Skeletal muscle tissue (tissue), 4 donors: ENCODE measurements around the gene C1orf56. TPM values are rescaled to one million over a fixed set of nuclear protein-coding genes. Genes with fewer than 3 reads are reported as not detected.

Experiments used
- H3K27ac ChIP-seq: one replicate; pipeline ENCODE4 v1.7.0; 2013; ENCODE audit warnings: mild to moderate bottlenecking, low read depth, low read length, inconsistent platforms
- H3K27me3 ChIP-seq, 3 donors: one replicate each; pipeline ENCODE4 v1.7.0; 2013; ENCODE audit warnings: low read length in 3 of 3; ENCODE audit not compliant: control insufficient read depth in 3 of 3, insufficient read depth in 3 of 3
- H3K36me3 ChIP-seq, 3 donors: one replicate each; pipeline ENCODE4 v1.7.0; 2013; ENCODE audit warnings: low read length in 3 of 3; ENCODE audit not compliant: control insufficient read depth in 3 of 3, insufficient read depth in 3 of 3
- H3K4me1 ChIP-seq, 3 donors: one replicate each; pipeline ENCODE4 v1.7.0; 2013; ENCODE audit warnings: low read length in 3 of 3, mild to moderate bottlenecking in 3 of 3; ENCODE audit not compliant: control insufficient read depth in 3 of 3, insufficient read depth in 3 of 3
- H3K4me3 ChIP-seq, 3 donors: one replicate each; pipeline ENCODE4 v1.7.0; 2013; ENCODE audit warnings: low read length in 3 of 3
- H3K9ac ChIP-seq, 3 donors: one replicate each; pipeline ENCODE4 v1.7.0; 2013; ENCODE audit warnings: low read length in 3 of 3, mild to moderate bottlenecking in 3 of 3, moderate library complexity in 2 of 3, low read depth in 1 of 3
- H3K9me3 ChIP-seq, 3 donors: one replicate each; pipeline ENCODE4 v1.7.0; 2013; ENCODE audit warnings: low read length in 3 of 3; ENCODE audit not compliant: control insufficient read depth in 3 of 3
- total RNA-seq: library from RNA; depleted of rRNA; stranded (reverse); fragments of >200 nt; gene quantifications from one replicate; pipeline ENCODE4 v1.2.3, GENCODE V29; 2014
- donor health status: Osteomylitis.

C1orf56 gene
- total RNA-seq, 1 donor from 2014 or later: 1.6 TPM

- H3K9me3 ChIP-seq: no peaks in the 10 kb centered on the region
- no peak overlapping the region for H3K9ac ChIP-seq
- H3K4me3 ChIP-seq: no peak overlapping the region
- peaks cover 4 to 10% (median 6%) of the 10 kb centered on the region in 3 donors for H3K36me3 ChIP-seq
- no peaks in the 10 kb centered on the region for H3K27me3 ChIP-seq
- peaks cover 11 to 18% (median 13%) of the 10 kb centered on the region in 3 donors for H3K4me1 ChIP-seq
- no peak overlapping the region for H3K27ac ChIP-seq
These were observed 34.0 kb upstream of the C1orf56 start for GRCh38 chr1:151013518-151013917.

- H3K4me3 ChIP-seq: no peak overlapping the region
- peak overlapping the region; percentile 44 for H3K27ac ChIP-seq
- H3K9ac ChIP-seq: no peak overlapping the region
- peaks cover 18 to 27% (median 26%) of the 10 kb centered on the region in 3 donors for H3K36me3 ChIP-seq
- no peaks in the 10 kb centered on the region for H3K27me3 ChIP-seq
- peaks cover 10 to 24% (median 10%) of the 10 kb centered on the region in 3 donors for H3K4me1 ChIP-seq
- H3K9me3 ChIP-seq: no peaks in the 10 kb centered on the region
These were observed 22.9 kb upstream of the C1orf56 start for GRCh38 chr1:151024540-151025146.

- H3K4me3 ChIP-seq: no peak overlapping the region
- no peaks in the 10 kb centered on the region for H3K9me3 ChIP-seq
- H3K36me3 ChIP-seq: peaks cover 25 to 33% (median 25%) of the 10 kb centered on the region in 3 donors
- H3K9ac ChIP-seq: no peak overlapping the region
- no peaks in the 10 kb centered on the region for H3K27me3 ChIP-seq
- H3K4me1 ChIP-seq: peaks cover 10 to 24% (median 10%) of the 10 kb centered on the region in 3 donors
- no peak overlapping the region for H3K27ac ChIP-seq
These were observed 21.1 kb upstream of the C1orf56 start for GRCh38 chr1:151026460-151026859.

DNA sequence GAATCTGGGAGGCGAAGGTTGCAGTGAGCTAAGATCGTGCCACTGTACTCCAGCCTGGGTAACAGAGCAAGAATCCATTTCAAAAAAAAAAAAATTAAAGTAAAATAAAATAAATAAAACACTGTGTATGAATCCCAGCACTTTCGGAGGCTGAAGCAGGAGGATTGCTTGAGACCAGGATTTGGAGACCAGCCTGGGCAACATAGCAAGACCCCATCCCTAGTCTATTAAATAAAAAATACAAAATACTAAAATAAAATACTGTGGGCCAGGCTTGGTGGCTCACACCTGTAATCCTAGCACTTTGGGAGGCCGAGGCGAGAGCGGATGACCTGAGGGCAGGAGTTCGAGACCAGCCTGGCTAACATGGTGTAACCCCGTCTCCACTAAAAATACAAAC lies 15.4 kb upstream of the C1orf56 start:
- Histone ChIP-seq H3K9me3 (no peaks in the 10 kb centered on the region), H3K36me3 (peaks cover 33 to 46% (median 34%) of the 10 kb centered on the region in 3 donors), H3K4me3 (no peak overlapping the region), H3K27me3 (no peaks in the 10 kb centered on the region), H3K9ac (no peak overlapping the region), H3K4me1 (peaks cover 0 to under 1% (median 0%) of the 10 kb centered on the region in 3 donors), H3K27ac (no peak overlapping the region)

- no peak overlapping the region for H3K9ac ChIP-seq
- no peaks in the 10 kb centered on the region for H3K27me3 ChIP-seq
- no peak overlapping the region for H3K27ac ChIP-seq
- H3K9me3 ChIP-seq: no peaks in the 10 kb centered on the region
- H3K36me3 ChIP-seq: peaks cover 18 to 32% (median 25%) of the 10 kb centered on the region in 3 donors
- no peaks in the 10 kb centered on the region for H3K4me1 ChIP-seq
- H3K4me3 ChIP-seq: no peak overlapping the region
These were observed 12.4 kb upstream of the C1orf56 start for GRCh38 chr1:151035167-151035566.

- Histone ChIP-seq H3K27ac (no peak within 1 kb of the TSS), H3K4me3 (no peak within 1 kb of the TSS), H3K4me1 (no peaks in the 10 kb centered on the region), H3K36me3 (peaks cover 14 to 24% (median 23%) of the 10 kb centered on the region in 3 donors), H3K9ac (no peak within 1 kb of the TSS), H3K27me3 (no peaks in the 10 kb centered on the region), H3K9me3 (no peaks in the 10 kb centered on the region)
These were observed 11.2 kb upstream of the C1orf56 start, which contains the start of gene BNIPL for GRCh38 chr1:151036356-151036755. Gene BNIPL, plus strand, starts transcription at chr1:151036586. Its CDS starts 140 bp downstream, at chr1:151036726.

- H3K9me3 ChIP-seq: no peaks in the 10 kb centered on the region
- H3K27me3 ChIP-seq: no peaks in the 10 kb centered on the region
- peaks cover 10 to 20% (median 19%) of the 10 kb centered on the region in 3 donors for H3K36me3 ChIP-seq
- H3K27ac ChIP-seq: no peak overlapping the region
- H3K4me1 ChIP-seq: no peaks in the 10 kb centered on the region
- H3K9ac ChIP-seq: no peak overlapping the region
- H3K4me3 ChIP-seq: no peak overlapping the region
These were observed 10.5 kb upstream of the C1orf56 start for GRCh38 chr1:151037032-151037431.

- Histone ChIP-seq H3K36me3 (peaks cover 2 to 11% (median 9%) of the 10 kb centered on the region in 3 donors), H3K4me1 (no peaks in the 10 kb centered on the region), H3K9ac (no peak overlapping the region), H3K27me3 (no peaks in the 10 kb centered on the region), H3K4me3 (no peak overlapping the region), H3K27ac (no peak overlapping the region), H3K9me3 (no peaks in the 10 kb centered on the region)
These were observed 8.0 kb upstream of the C1orf56 start for GRCh38 chr1:151039521-151039920.

- H3K27ac ChIP-seq: no peak overlapping the region
- peaks cover 4 to 10% (median 7%) of the 10 kb centered on the region in 3 donors for H3K4me1 ChIP-seq
- H3K27me3 ChIP-seq: no peaks in the 10 kb centered on the region
- H3K36me3 ChIP-seq: peaks cover 0 to 3% (median 0%) of the 10 kb centered on the region in 3 donors
- H3K9me3 ChIP-seq: no peaks in the 10 kb centered on the region
- no peak overlapping the region for H3K9ac ChIP-seq
- no peak overlapping the region for H3K4me3 ChIP-seq
These were observed 4.4 kb upstream of the C1orf56 start for GRCh38 chr1:151043163-151043562.

DNA sequence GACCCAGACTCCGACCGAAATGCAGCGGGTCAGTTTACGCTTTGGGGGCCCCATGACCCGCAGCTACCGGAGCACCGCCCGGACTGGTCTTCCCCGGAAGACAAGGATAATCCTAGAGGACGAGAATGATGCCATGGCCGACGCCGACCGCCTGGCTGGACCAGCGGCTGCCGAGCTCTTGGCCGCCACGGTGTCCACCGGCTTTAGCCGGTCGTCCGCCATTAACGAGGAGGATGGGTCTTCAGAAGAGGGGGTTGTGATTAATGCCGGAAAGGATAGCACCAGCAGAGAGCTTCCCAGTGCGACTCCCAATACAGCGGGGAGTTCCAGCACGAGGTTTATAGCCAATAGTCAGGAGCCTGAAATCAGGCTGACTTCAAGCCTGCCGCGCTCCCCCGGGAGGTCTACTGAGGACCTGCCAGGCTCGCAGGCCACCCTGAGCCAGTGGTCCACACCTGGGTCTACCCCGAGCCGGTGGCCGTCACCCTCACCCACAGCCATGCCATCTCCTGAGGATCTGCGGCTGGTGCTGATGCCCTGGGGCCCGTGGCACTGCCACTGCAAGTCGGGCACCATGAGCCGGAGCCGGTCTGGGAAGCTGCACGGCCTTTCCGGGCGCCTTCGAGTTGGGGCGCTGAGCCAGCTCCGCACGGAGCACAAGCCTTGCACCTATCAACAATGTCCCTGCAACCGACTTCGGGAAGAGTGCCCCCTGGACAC lies 534 bp downstream of the C1orf56 start:
- H3K4me1 ChIP-seq: peaks cover 14 to 27% (median 14%) of the 10 kb centered on the region in 3 donors
- peaks cover 7 to 26% (median 17%) of the 10 kb centered on the region in 3 donors for H3K36me3 ChIP-seq
- H3K4me3 ChIP-seq: peak overlapping the region; percentile 92 to 94 (median 92)
- H3K9me3 ChIP-seq: no peaks in the 10 kb centered on the region
- peak overlapping the region; percentile 82 to 91 (median 90) for H3K9ac ChIP-seq
- peak overlapping the region; percentile 81 for H3K27ac ChIP-seq
- no peaks in the 10 kb centered on the region for H3K27me3 ChIP-seq
